A549 (cell line): ENCODE results near the gene CNNM2. TPM values are rescaled to one million over a fixed set of nuclear protein-coding genes. Genes with fewer than 3 reads are reported as not detected.

Experiments
- ATAC-seq, 2 experiments: fragments of 200-7000 bp in 1 of 2; fragments of >200 bp in 1 of 2; cut with Nextera tagmentation in 1 of 2; cut with Tn5 transposase in 1 of 2; 3 replicates each; pipeline versions ENCODE4 v1.8.0 to v1.9.1; 2018 to 2020; ENCODE audit warnings: mild to moderate bottlenecking in 1 of 2, moderate library complexity in 1 of 2
- CTCF ChIA-PET: fragments of 300-600 bp; sonication (Branson Sonifier 250); formaldehyde crosslinking; extraction: SDS; loops from one replicate; lab custom pipeline; 2021; ENCODE audit warnings: antibody characterized with exemption, inconsistent platforms; lab: Yijun Ruan, JAX
- POLR2A ChIA-PET: fragments of 350-600 bp; formaldehyde crosslinking; extraction: SDS; loops from one replicate; lab custom pipeline; 2021; ENCODE audit warnings: antibody characterized with exemption, inconsistent platforms; lab: Yijun Ruan, JAX
- DNase-seq, 2 experiments: peaks; one replicate each; pipeline versions ENCODE4 v3.0.0 to v3.0.0-alpha.2; 2011 to 2016; ENCODE audit warnings: low read depth in 1 of 2, low spot score in 1 of 2
- FAIRE-seq: peaks from 2 replicates; lab custom pipeline; 2011; peaks lifted over from hg19 to GRCh38; lab: Jason Lieb, UNC
- H3K27ac ChIP-seq, 2 experiments: fragments of >200 bp; sonication (Bioruptor Twin); formaldehyde crosslinking; 3 replicates each; pipeline ENCODE4 v1.5.1; 2016 to 2017
- H3K4me1 ChIP-seq: fragments of >200 bp; sonication (Bioruptor Twin); formaldehyde crosslinking; 3 replicates; pipeline ENCODE4 v1.6.1; 2016
- H3K4me2 ChIP-seq: fragments of >200 bp; sonication (Bioruptor Twin); formaldehyde crosslinking; 3 replicates; pipeline ENCODE4 v1.6.1; 2016
- H3K4me3 ChIP-seq: fragments of >200 bp; sonication (Bioruptor Twin); formaldehyde crosslinking; 3 replicates; pipeline ENCODE4 v1.5.1; 2016
- H3K9me3 ChIP-seq: fragments of >200 bp; sonication (Bioruptor Twin); formaldehyde crosslinking; 3 replicates; pipeline ENCODE4 v1.6.1; 2016
- BCL3 ChIP-seq: fragments of >200 bp; sonication (Bioruptor Twin); formaldehyde crosslinking; IDR thresholded peaks from 3 replicates; pipeline ENCODE4 v1.6.1; 2016
- CBX2 ChIP-seq: fragments of 200-600 bp; sonication (generic); IDR thresholded peaks from 2 replicates; pipeline ENCODE4 v1.6.1; 2016; ENCODE audit warnings: low read depth, mild to moderate bottlenecking, borderline replicate concordance
- CBX8 ChIP-seq: fragments of 200-600 bp; sonication (generic); IDR thresholded peaks from 2 replicates; pipeline ENCODE4 v1.6.1; 2016
- GATA3 ChIP-seq: IDR thresholded peaks from 2 replicates; pipeline ENCODE4 v1.6.1; 2012; ENCODE audit warnings: borderline replicate concordance
- HES2 ChIP-seq: fragments of >200 bp; sonication (Bioruptor Twin); formaldehyde crosslinking; IDR thresholded peaks from 2 replicates; pipeline ENCODE4 v1.6.1; 2016
- HOXA7 ChIP-seq: fragments of 250-450 bp; sonication (Bioruptor Pico); IDR thresholded peaks from 2 replicates; pipeline ENCODE4 v1.5.0; 2020; ENCODE audit warnings: mild to moderate bottlenecking, moderate library complexity
- JUN ChIP-seq, 2 experiments: fragments of >200 bp; sonication (Bioruptor Twin); formaldehyde crosslinking; IDR thresholded peaks; 2 replicates in 1 of 2; 3 replicates in 1 of 2; pipeline ENCODE4 v1.6.1; 2016 to 2017
- KDM1A ChIP-seq: fragments of 200-600 bp; sonication (generic); IDR thresholded peaks from 2 replicates; pipeline ENCODE4 v1.6.1; 2016; ENCODE audit warnings: low read depth, mild to moderate bottlenecking
- MYC ChIP-seq: IDR thresholded peaks from 2 replicates; pipeline ENCODE4 v1.6.1; 2012; ENCODE audit warnings: mild to moderate bottlenecking, inconsistent platforms, low read length, improper control_type of control experiment, borderline replicate concordance
- POLR2A ChIP-seq: IDR thresholded peaks from 2 replicates; pipeline ENCODE4 v1.6.1; 2012; ENCODE audit warnings: mild to moderate bottlenecking, low read length
- RAD21 ChIP-seq, 2 experiments: fragments of >200 bp in 1 of 2; sonication (Bioruptor Twin) in 1 of 2; formaldehyde crosslinking in 1 of 2; IDR thresholded peaks in 1 of 2; conservative IDR thresholded peaks in 1 of 2; 2 replicates in 1 of 2; 3 replicates in 1 of 2; pipeline ENCODE4 v1.6.1; 2012 to 2018; ENCODE audit warnings: inconsistent platforms in 1 of 2
- RCOR1 ChIP-seq: fragments of 150-350 bp; IDR thresholded peaks from 2 replicates; pipeline ENCODE4 v1.6.1; 2014; ENCODE audit warnings: antibody characterized with exemption, low read length, low read depth
- REST ChIP-seq: fragments of 200-600 bp; sonication (generic); IDR thresholded peaks from 2 replicates; pipeline ENCODE4 v1.6.1; 2016; ENCODE audit warnings: antibody characterized with exemption, mild to moderate bottlenecking, moderate library complexity
- RNF2 ChIP-seq: fragments of 200-600 bp; sonication (generic); IDR thresholded peaks from 2 replicates; pipeline ENCODE4 v1.6.1; 2016; ENCODE audit warnings: low read depth, mild to moderate bottlenecking, antibody characterized with exemption, moderate library complexity, borderline replicate concordance
- SREBF2 ChIP-seq: fragments of 450-650 bp; IDR thresholded peaks from 2 replicates; pipeline ENCODE4 v1.6.1; 2014; ENCODE audit warnings: mild to moderate bottlenecking, moderate library complexity
- ZC3H11A ChIP-seq: fragments of 450-650 bp; IDR thresholded peaks from 2 replicates; pipeline ENCODE4 v1.6.1; 2014; ENCODE audit warnings: antibody characterized with exemption, mild to moderate bottlenecking
- ZFP36 ChIP-seq: fragments of 450-650 bp; IDR thresholded peaks from 2 replicates; pipeline ENCODE4 v1.6.1; 2014; ENCODE audit warnings: borderline replicate concordance; ENCODE audit not compliant: partially characterized antibody
- ZNF302 ChIP-seq: fragments of 250-450 bp; sonication (Bioruptor Pico); IDR thresholded peaks from 2 replicates; pipeline ENCODE4 v1.9.0; 2021; ENCODE audit warnings: inconsistent platforms, mild to moderate bottlenecking, moderate library complexity
- WGBS: methylation state at CpG from one replicate; pipeline ENCODE4 v1.1.6; 2017; ENCODE audit errors: missing lambda C conversion rate; 5-methylcytosine and 5-hydroxymethylcytosine counted together
- polyA plus RNA-seq, 4 experiments: library from polyadenylated mRNA; depleted of rRNA in 3 of 4; stranded (reverse); fragments of >200 nt; fragmentation: RNase III in 1 of 4; extraction: RNeasy Plus Mini Kit Qiagen cat#74134 plus additional on column Dnase treatment in 1 of 4; gene quantifications; 2 replicates in 3 of 4; 3 replicates in 1 of 4; pipeline ENCODE4 v1.2.3, GENCODE V29; 2011 to 2017
- TF ChIP-seq, protein P1 (sequence below): fragments of 450-650 bp; IDR thresholded peaks from 2 replicates; pipeline ENCODE4 v1.6.1; 2014; ENCODE audit warnings: antibody characterized with exemption
- TF ChIP-seq, protein P2 (sequence below): fragments of >200 bp; sonication (Bioruptor Twin); formaldehyde crosslinking; IDR thresholded peaks from 3 replicates; pipeline ENCODE4 v1.5.1; 2016
- TF ChIP-seq, protein P3 (sequence below): IDR thresholded peaks from 2 replicates; pipeline ENCODE4 v1.6.1; 2012; ENCODE audit warnings: low read depth, borderline replicate concordance

The CNNM2 gene
- polyA plus RNA-seq, 2 of the 4 experiments (the other 2 are of a cell fraction): 6.4 to 6.9 TPM

DNA sequence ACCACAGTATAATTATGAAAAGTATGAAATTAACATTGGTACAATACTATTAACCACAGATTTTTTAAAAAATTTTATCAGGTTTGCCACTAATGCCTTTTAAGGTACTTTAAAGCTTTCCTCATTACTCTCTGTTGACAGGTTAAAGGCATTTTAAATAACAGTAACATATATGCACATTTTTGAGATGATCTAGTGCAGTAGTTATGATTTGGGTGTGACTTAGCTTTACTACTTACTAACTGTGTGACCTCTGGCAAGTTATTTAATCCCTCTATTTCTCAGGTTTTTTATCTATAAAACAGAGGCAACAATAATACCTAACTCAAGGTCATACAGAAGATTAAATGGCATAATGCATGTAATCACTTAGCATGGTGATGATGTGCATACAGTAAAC, 180.1 kb downstream of the CNNM2 start (continued):
- TF ChIP-seq RCOR1 (no peak), BCL3 (no peak), HES2 (no peak), ZFP36 (no peak)
- TF ChIP-seq, protein P1, sequence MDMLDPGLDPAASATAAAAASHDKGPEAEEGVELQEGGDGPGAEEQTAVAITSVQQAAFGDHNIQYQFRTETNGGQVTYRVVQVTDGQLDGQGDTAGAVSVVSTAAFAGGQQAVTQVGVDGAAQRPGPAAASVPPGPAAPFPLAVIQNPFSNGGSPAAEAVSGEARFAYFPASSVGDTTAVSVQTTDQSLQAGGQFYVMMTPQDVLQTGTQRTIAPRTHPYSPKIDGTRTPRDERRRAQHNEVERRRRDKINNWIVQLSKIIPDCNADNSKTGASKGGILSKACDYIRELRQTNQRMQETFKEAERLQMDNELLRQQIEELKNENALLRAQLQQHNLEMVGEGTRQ: no peak

DNA sequence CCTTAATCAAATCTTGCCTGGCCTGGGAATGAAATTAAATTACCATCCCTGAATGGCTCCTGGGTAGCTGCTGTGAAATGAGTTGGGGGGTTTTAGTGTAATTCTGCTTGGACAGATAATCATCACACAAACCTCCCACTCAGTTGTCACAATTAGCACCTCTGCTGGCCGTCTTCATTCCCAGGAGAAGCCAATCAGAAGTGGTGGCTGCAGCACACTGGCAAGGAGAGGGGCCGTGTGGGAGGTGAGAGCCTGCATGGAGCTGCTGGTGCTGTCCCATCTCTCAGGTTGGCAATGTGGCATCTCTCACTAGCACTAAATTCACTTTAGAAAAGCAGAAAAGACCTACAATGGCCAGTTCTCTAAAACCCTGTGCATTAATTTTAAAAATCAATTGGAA, 182.5 kb downstream of the CNNM2 start:
- DNase-seq (no peak), FAIRE-seq (no peak), ATAC-seq (no peak)
- Histone ChIP-seq H3K4me1 (peaks cover 35% of the 10 kb centered on the region), H3K4me3 (no peak overlapping the region), H3K27ac (no peak overlapping the region), H3K9me3 (no peaks in the 10 kb centered on the region), H3K4me2 (no peak overlapping the region)
- ChIA-PET POLR2A (no interaction called here), CTCF (interaction anchor here (1.1 to 3.6 kb wide), 5 partner anchors 8 to 144 kb away, joined by 3 to 19 read pairs (median 5); no protein-coding TSS in a partner anchor)
- no peak for TF ChIP-seq ZC3H11A
- no peak for TF ChIP-seq RNF2
- no peak for TF ChIP-seq ZNF302 (CRISPR knock-in tag)
- TF ChIP-seq CBX2: no peak
- TF ChIP-seq GATA3: no peak
- TF ChIP-seq RAD21 (conservative IDR thresholded peaks at IDR 0.05 in 1 of 2, IDR thresholded peaks at IDR 0.05 in 1 of 2): no peak
- TF ChIP-seq, protein P2, sequence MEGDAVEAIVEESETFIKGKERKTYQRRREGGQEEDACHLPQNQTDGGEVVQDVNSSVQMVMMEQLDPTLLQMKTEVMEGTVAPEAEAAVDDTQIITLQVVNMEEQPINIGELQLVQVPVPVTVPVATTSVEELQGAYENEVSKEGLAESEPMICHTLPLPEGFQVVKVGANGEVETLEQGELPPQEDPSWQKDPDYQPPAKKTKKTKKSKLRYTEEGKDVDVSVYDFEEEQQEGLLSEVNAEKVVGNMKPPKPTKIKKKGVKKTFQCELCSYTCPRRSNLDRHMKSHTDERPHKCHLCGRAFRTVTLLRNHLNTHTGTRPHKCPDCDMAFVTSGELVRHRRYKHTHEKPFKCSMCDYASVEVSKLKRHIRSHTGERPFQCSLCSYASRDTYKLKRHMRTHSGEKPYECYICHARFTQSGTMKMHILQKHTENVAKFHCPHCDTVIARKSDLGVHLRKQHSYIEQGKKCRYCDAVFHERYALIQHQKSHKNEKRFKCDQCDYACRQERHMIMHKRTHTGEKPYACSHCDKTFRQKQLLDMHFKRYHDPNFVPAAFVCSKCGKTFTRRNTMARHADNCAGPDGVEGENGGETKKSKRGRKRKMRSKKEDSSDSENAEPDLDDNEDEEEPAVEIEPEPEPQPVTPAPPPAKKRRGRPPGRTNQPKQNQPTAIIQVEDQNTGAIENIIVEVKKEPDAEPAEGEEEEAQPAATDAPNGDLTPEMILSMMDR: no peak
- TF ChIP-seq CBX8: no peak
- TF ChIP-seq KDM1A: no peak
- no peak for TF ChIP-seq POLR2A
- no peak for TF ChIP-seq JUN (IDR thresholded peaks at IDR 0.05)
- TF ChIP-seq SREBF2: no peak
- TF ChIP-seq, protein P3, sequence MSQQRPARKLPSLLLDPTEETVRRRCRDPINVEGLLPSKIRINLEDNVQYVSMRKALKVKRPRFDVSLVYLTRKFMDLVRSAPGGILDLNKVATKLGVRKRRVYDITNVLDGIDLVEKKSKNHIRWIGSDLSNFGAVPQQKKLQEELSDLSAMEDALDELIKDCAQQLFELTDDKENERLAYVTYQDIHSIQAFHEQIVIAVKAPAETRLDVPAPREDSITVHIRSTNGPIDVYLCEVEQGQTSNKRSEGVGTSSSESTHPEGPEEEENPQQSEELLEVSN: no peak
- no peak for TF ChIP-seq RCOR1
- TF ChIP-seq HOXA7 (CRISPR knock-in tag): no peak
- no peak for TF ChIP-seq REST
- no peak for TF ChIP-seq BCL3
- TF ChIP-seq MYC: no peak
- WGBS: 67% methylated on average over 2 of the region's 2 CpGs
